Measurements from ENCODE around the gene ZNF442. TPM values are rescaled to one million over a fixed set of nuclear protein-coding genes. Genes with fewer than 3 reads are reported as not detected.
A peak's percentile ranks its signal among the peaks of the same experiment; 100 is the strongest.
"Not testable (repeated sequence)": the region's sequence is repeated elsewhere in the genome, so short reads cannot be mapped to it uniquely, and the experiment has no call there.

Gene ZNF442
- total and polyA plus RNA-seq, 12 donors = 0.77 to 7.3 (median 2.8) TPM

- Histone ChIP-seq H3K4me3 (no peak overlapping the region), H3K9me3 (replicated peaks in 1 of 3) (peaks cover 0 to 11% (median 0%) of the 10 kb centered on the region in 3 donors), H3K27ac (no peak overlapping the region), H3K36me3 (replicated peaks in 1 of 2) (no peaks in the 10 kb centered on the region), H3K27me3 (no peaks in the 10 kb centered on the region), H3K4me1 (replicated peaks in 1 of 2) (no peaks in the 10 kb centered on the region)
- no peak for TF ChIP-seq POLR2A (IDR thresholded peaks at IDR 0.05)
- TF ChIP-seq CTCF (IDR thresholded peaks at IDR 0.05) = no peak
- WGBS, 4 donors = 88 to 100% (median 95%) methylated on average over 1 of the region's 1 CpG
- DNase-seq = no peak
- intact Hi-C loops (cut with DNase I) = no loop called here
Measured at GRCh38 chr19:12374026-12374425, 8.5 kb upstream of the ZNF442 start.

GRCh38 chr19:12364391-12365235 lies 870 bp downstream of the ZNF442 start:
- Histone ChIP-seq H3K27me3 (no peaks in the 10 kb centered on the region), H3K4me1 (replicated peaks in 1 of 2) (peaks cover 0 to 8% of the 10 kb centered on the region in 2 donors), H3K9me3 (replicated peaks in 1 of 3) (no peaks in the 10 kb centered on the region), H3K36me3 (replicated peaks in 1 of 2) (no peaks in the 10 kb centered on the region), H3K4me3 (peak overlapping the region; percentile 21 to 95 (median 72)), H3K27ac (peak overlapping the region; percentile 68 to 96 (median 85))
- no peak for TF ChIP-seq CTCF (IDR thresholded peaks at IDR 0.05)
- TF ChIP-seq POLR2A (IDR thresholded peaks at IDR 0.05) = no peak
- WGBS, 4 donors = 9 to 16% (median 12%) methylated on average over 15 to 28 of the region's 28 CpGs
- intact Hi-C loops (cut with DNase I) = no loop called here
- DNase-seq = peak in 5 of 7 donors; percentile 33 to 62 (median 41)

- H3K4me3 ChIP-seq; H3K9me3 ChIP-seq (replicated peaks in 1 of 3); DNase-seq; H3K27ac ChIP-seq; H3K27me3 ChIP-seq; intact Hi-C loops (cut with DNase I); H3K36me3 ChIP-seq (replicated peaks in 1 of 2); H3K4me1 ChIP-seq (replicated peaks in 1 of 2): not testable (repeated sequence)
- 95 to 100% (median 98%) methylated on average over 2 to 30 of the region's 30 CpGs; no CpG with 5 or more reads in 1 of the 4 donors for WGBS, 4 donors
Measured at GRCh38 chr19:12362236-12362635, 3.2 kb downstream of the ZNF442 start.

- Histone ChIP-seq H3K4me1 (replicated peaks in 1 of 2) (no peaks in the 10 kb centered on the region), H3K4me3 (no peak overlapping the region), H3K36me3 (replicated peaks in 1 of 2) (peaks cover 0 to 11% of the 10 kb centered on the region in 2 donors), H3K9me3 (replicated peaks in 1 of 3) (peaks cover 0 to 37% (median 0%) of the 10 kb centered on the region in 3 donors), H3K27me3 (no peaks in the 10 kb centered on the region), H3K27ac (no peak overlapping the region)
- no peak for TF ChIP-seq POLR2A (IDR thresholded peaks at IDR 0.05)
- no peak for TF ChIP-seq CTCF (IDR thresholded peaks at IDR 0.05)
- DNase-seq = no peak
- WGBS, 4 donors = 91 to 94% (median 93%) methylated on average over 4 of the region's 4 CpGs
- intact Hi-C loops (cut with DNase I) = loop anchor here in 1 of 2 donors (10.0 kb wide), 1 partner anchor 159 kb away; no protein-coding TSS in a partner anchor
Measured at GRCh38 chr19:12353375-12353774, 12.1 kb downstream of the ZNF442 start.

All from adrenal gland (tissue), 12 donors.